Endothelial cell of umbilical vein (primary cell): ENCODE data around the gene WNT9A. TPM values are rescaled to one million over a fixed set of nuclear protein-coding genes. Genes with fewer than 3 reads are reported as not detected.

Experiments used
- BruUV-seq: library from RNA; stranded (reverse); fragments of 400-500 nt; replicated peaks from 2 replicates; lab custom pipeline; 2021; lab: Mats Ljungman, UMichigan
- CTCF ChIA-PET: fragments of 300-600, 350-600 bp; sonication (Branson Sonifier 250); formaldehyde crosslinking; loops from one replicate; lab custom pipeline; 2021; ENCODE audit warnings: antibody characterized with exemption, inconsistent platforms; lab: Charles Lee
- POLR2A ChIA-PET: fragments of 300-600, 350-600 bp; sonication (Branson Sonifier 250); formaldehyde crosslinking; loops from one replicate; lab custom pipeline; 2021; ENCODE audit warnings: antibody characterized with exemption, inconsistent platforms; lab: Charles Lee
- DNase-seq: peaks from one replicate; pipeline ENCODE4 v3.0.0-alpha.2; 2011; ENCODE audit warnings: low read depth, low spot score
- FAIRE-seq: peaks from 2 replicates; lab custom pipeline; 2011; peaks lifted over from hg19 to GRCh38; lab: Jason Lieb, UNC
- H2AFZ ChIP-seq: 2 replicates; pipeline ENCODE4 v1.6.0; 2012; ENCODE audit warnings: low read depth, low read length, control low read depth, inconsistent platforms
- H3K27ac ChIP-seq: 2 replicates; pipeline ENCODE4 v1.5.1; 2011; ENCODE audit warnings: low read depth, mild to moderate bottlenecking, control low read depth, low read length, moderate library complexity; ENCODE audit not compliant: insufficient read depth
- H3K27me3 ChIP-seq, 2 experiments: 2 replicates each; pipeline versions ENCODE4 v1.6.0 to v1.6.1; 2011; ENCODE audit warnings: low read length in 2 of 2, mixed read lengths in 1 of 2; ENCODE audit not compliant: control insufficient read depth in 2 of 2, insufficient read depth in 2 of 2
- H3K36me3 ChIP-seq, 2 experiments: 2 replicates in 1 of 2; 3 replicates in 1 of 2; pipeline ENCODE4 v1.5.1; 2011; ENCODE audit warnings: low read length in 2 of 2, mild to moderate bottlenecking in 1 of 2, moderate library complexity in 1 of 2; ENCODE audit not compliant: control insufficient read depth in 2 of 2, insufficient read depth in 2 of 2; ENCODE audit errors: extremely low read depth in 1 of 2
- H3K4me1 ChIP-seq: 3 replicates; pipeline ENCODE4 v1.5.1; 2011; ENCODE audit warnings: mild to moderate bottlenecking, low read length; ENCODE audit not compliant: control insufficient read depth, insufficient read depth; ENCODE audit errors: extremely low read depth
- H3K4me2 ChIP-seq: 2 replicates; pipeline ENCODE4 v1.6.1; 2011; ENCODE audit warnings: low read length, control low read depth, mixed read lengths; ENCODE audit not compliant: insufficient read depth
- H3K4me3 ChIP-seq, 3 experiments: fragments of 200-600 bp in 1 of 3; sonication (generic), shearing (Covaris generic) in 1 of 3; replicated peaks in 1 of 3; 2 replicates each; pipeline ENCODE4 v1.5.1; 2011 to 2016; ENCODE audit warnings: control low read depth in 3 of 3, low read length in 3 of 3, mild to moderate bottlenecking in 2 of 3, inconsistent platforms in 1 of 3, low read depth in 1 of 3, moderate library complexity in 1 of 3; ENCODE audit not compliant: insufficient read depth in 1 of 3
- H3K79me2 ChIP-seq: 2 replicates; pipeline ENCODE4 v1.6.0; 2012; ENCODE audit warnings: low read length, inconsistent platforms; ENCODE audit not compliant: control insufficient read depth, insufficient read depth
- H3K9ac ChIP-seq: replicated peaks from 2 replicates; pipeline ENCODE3; 2011; ENCODE audit warnings: low read length, control low read depth; ENCODE audit not compliant: insufficient read depth; ENCODE audit errors: extremely low read depth
- H3K9me1 ChIP-seq: replicated peaks from 3 replicates; pipeline ENCODE4 v1.6.0; 2011; ENCODE audit warnings: mild to moderate bottlenecking, low read length; ENCODE audit not compliant: control insufficient read depth, insufficient read depth; ENCODE audit errors: extremely low read depth
- H3K9me3 ChIP-seq: replicated peaks from 2 replicates; pipeline ENCODE4 v1.5.1; 2012; ENCODE audit warnings: low read length, inconsistent platforms; ENCODE audit not compliant: control insufficient read depth, insufficient read depth
- H4K20me1 ChIP-seq: replicated peaks from 2 replicates; pipeline ENCODE3; 2011; ENCODE audit warnings: mild to moderate bottlenecking, low read length; ENCODE audit not compliant: control insufficient read depth, insufficient read depth; ENCODE audit errors: extremely low read depth
- CTCF ChIP-seq, 2 donors: IDR thresholded peaks; 1 replicate in 1 of 2; 2 replicates in 1 of 2; pipeline ENCODE4 v1.5.1; 2011; ENCODE audit warnings: low read length in 2 of 2, mild to moderate bottlenecking in 2 of 2, moderate library complexity in 2 of 2, control low read depth in 1 of 2, inconsistent platforms in 1 of 2, low read depth in 1 of 2; ENCODE audit not compliant: insufficient read depth in 1 of 2; ENCODE audit errors: extremely low read depth in 1 of 2
- EZH2 ChIP-seq: IDR thresholded peaks from 2 replicates; pipeline ENCODE4 v1.6.1; 2012; ENCODE audit warnings: borderline replicate concordance, low read depth, mild to moderate bottlenecking, moderate library complexity, low read length, inconsistent platforms; ENCODE audit not compliant: severe bottlenecking
- FOS ChIP-seq: IDR thresholded peaks from 2 replicates; pipeline ENCODE4 v1.6.1; 2011; ENCODE audit warnings: mild to moderate bottlenecking, low read length, moderate library complexity, borderline replicate concordance; ENCODE audit not compliant: insufficient read depth
- GATA2 ChIP-seq: IDR thresholded peaks from 2 replicates; pipeline ENCODE4 v1.7.0; 2011; ENCODE audit warnings: low read depth, mild to moderate bottlenecking, moderate library complexity, mixed read lengths, low read length; ENCODE audit not compliant: insufficient read length, insufficient read depth
- JUN ChIP-seq: IDR thresholded peaks from 2 replicates; pipeline ENCODE4 v1.6.1; 2011; ENCODE audit warnings: borderline replicate concordance, low read depth; ENCODE audit not compliant: insufficient read length, insufficient read depth
- MAX ChIP-seq: IDR thresholded peaks from 2 replicates; pipeline ENCODE4 v1.6.1; 2011; ENCODE audit not compliant: insufficient read depth, insufficient read length
- MYC ChIP-seq: IDR thresholded peaks from one replicate; pipeline ENCODE4 v1.6.1; 2011; ENCODE audit warnings: mild to moderate bottlenecking, low read depth, low read length
- POLR2A ChIP-seq: IDR thresholded peaks from 2 replicates; pipeline ENCODE4 v1.6.1; 2012; ENCODE audit warnings: low read depth, mild to moderate bottlenecking, control low read depth, low read length
- POLR2AphosphoS5 ChIP-seq: IDR thresholded peaks from 2 replicates; pipeline ENCODE4 v1.6.1; 2012; ENCODE audit warnings: low read depth, mild to moderate bottlenecking, control low read depth, low read length, moderate library complexity; ENCODE audit not compliant: insufficient read depth
- dilution Hi-C: fragments of 300-500 bp; cut with MboI; formaldehyde crosslinking; loops from one replicate; pipeline ENCODE4 v1.15.0; 2019; ENCODE audit warnings: low sequenced_read_pairs; ENCODE audit not compliant: extremely low pct_ligation_motif_present
- intact Hi-C: fragments of 100-400 bp; cut with micrococcal nuclease; formaldehyde crosslinking; loops from one replicate; pipeline ENCODE4 v1.10.0; 2022
- polyA plus RNA-seq, 4 experiments: library from polyadenylated mRNA; depleted of rRNA in 3 of 4; stranded (reverse) in 3 of 4; unstranded in 1 of 4; fragments of >200 nt; gene quantifications; 2 replicates each; pipeline versions ENCODE4 v1.2.1 to v1.2.3, GENCODE V29; 2011 to 2012; ENCODE audit warnings: missing spikeins in 1 of 4
- total RNA-seq: library from RNA; stranded (reverse); gene quantifications from 2 replicates; pipeline ENCODE4 v1.2.3, GENCODE V29; 2021

The WNT9A gene
- total and polyA plus RNA-seq, 2 donors (not counting 3 experiments of a cell fraction or from before 2014, with no cell fraction given): 5.4 to 6.2 TPM

- BruUV-seq: no TSS peak
- Histone ChIP-seq H2AFZ (no peak overlapping the region), H3K4me1 (no peaks in the 10 kb centered on the region), H3K4me3 (no peak overlapping the region), H3K9me3 (no peaks in the 10 kb centered on the region), H3K9me1 (no peaks in the 10 kb centered on the region), H4K20me1 (no peaks in the 10 kb centered on the region), H3K4me2 (no peak overlapping the region), H3K36me3 (no peaks in the 10 kb centered on the region), H3K79me2 (no peaks in the 10 kb centered on the region), H3K27me3 (peaks cover 3 to 4% of the 10 kb centered on the region in 2 experiments), H3K9ac (no peak overlapping the region), H3K27ac (no peak overlapping the region)
- FAIRE-seq: no peak
- DNase-seq: no peak
- no peak for TF ChIP-seq MYC
- no peak for TF ChIP-seq EZH2
- TF ChIP-seq MAX: no peak
- no peak for TF ChIP-seq POLR2A
- TF ChIP-seq CTCF (IDR thresholded peaks at IDR 0.05; ENCODE audit: extremely low read depth in 1 of 2, insufficient read depth in 1 of 2, low read depth in 1 of 2, low read length in 2 of 2): no peak
- no peak for TF ChIP-seq POLR2AphosphoS5
- TF ChIP-seq GATA2: no peak
- no peak for TF ChIP-seq JUN
- TF ChIP-seq FOS: no peak
- ChIA-PET CTCF (no interaction called here), POLR2A (no interaction called here)
- dilution Hi-C loops (no loop called here), intact Hi-C loops (loop anchor here (5.0 kb wide), 2 partner anchors 63 to 97 kb away; partner anchors contain the start of gene WNT9A)
These were observed 63.2 kb downstream of the WNT9A start for GRCh38 chr1:227884370-227885134.
